AG04449 (cell line): Measurements from ENCODE around the gene TMCC3.

Experiments used
- CTCF ChIA-PET: fragments of 350-600 bp; formaldehyde crosslinking; extraction: SDS; loops from one replicate; lab custom pipeline; 2021; ENCODE audit warnings: antibody characterized with exemption; lab: Yijun Ruan, JAX
- POLR2A ChIA-PET: fragments of 400-600, 350-600 bp; formaldehyde crosslinking; extraction: SDS; loops from one replicate; lab custom pipeline; 2020; ENCODE audit warnings: antibody characterized with exemption, inconsistent platforms; lab: Yijun Ruan, JAX
- DNase-seq: peaks from one replicate; pipeline ENCODE4 v3.0.0-alpha.2; 2010; ENCODE audit warnings: low read depth, low spot score
- H3K4me3 ChIP-seq: 2 replicates; pipeline ENCODE4 v1.5.1; 2011; ENCODE audit warnings: low read depth, mild to moderate bottlenecking, control low read depth, low read length
- CTCF ChIP-seq: IDR thresholded peaks from one replicate; pipeline ENCODE4 v1.5.1; 2011; ENCODE audit warnings: mild to moderate bottlenecking, moderate library complexity, low read length, control low read depth, inconsistent platforms; ENCODE audit not compliant: insufficient read depth; ENCODE audit errors: missing control alignments

The TMCC3 gene

GRCh38 chr12:94536040-94536965, 114.1 kb downstream of the TMCC3 start:
- no peak overlapping the region for H3K4me3 ChIP-seq
- TF ChIP-seq CTCF = no peak
- no peak for DNase-seq
- CTCF ChIA-PET = interaction anchor here (1.0 to 3.1 kb wide), 4 partner anchors 217 to 402 kb away, joined by 3 to 26 read pairs (median 4); no protein-coding TSS in a partner anchor
- POLR2A ChIA-PET = no interaction called here

- ChIA-PET CTCF (interaction anchor here (1.0 to 3.1 kb wide), 4 partner anchors 11 to 401 kb away, joined by 3 to 30 read pairs (median 14); no protein-coding TSS in a partner anchor), POLR2A (no interaction called here)
- TF ChIP-seq CTCF = no peak
- no peak for DNase-seq
- H3K4me3 ChIP-seq = no peak overlapping the region
Measured at GRCh38 chr12:94535510-94535921, 114.8 kb downstream of the TMCC3 start.

GRCh38 chr12:94534774-94535509, 115.4 kb downstream of the TMCC3 start:
- H3K4me3 ChIP-seq = no peak overlapping the region
- CTCF ChIA-PET = interaction anchor here (0.7 to 3.1 kb wide), 8 partner anchors 10 to 406 kb away, joined by 3 to 30 read pairs (median 4); no protein-coding TSS in a partner anchor
- POLR2A ChIA-PET = no interaction called here
- TF ChIP-seq CTCF = no peak
- DNase-seq = no peak

GRCh38 chr12:94534278-94534677, 116.1 kb downstream of the TMCC3 start:
- TF ChIP-seq CTCF = no peak
- no peak for DNase-seq
- H3K4me3 ChIP-seq = no peak overlapping the region
- ChIA-PET POLR2A (no interaction called here), CTCF (interaction anchor here (0.7 to 3.1 kb wide), 7 partner anchors 10 to 405 kb away, joined by 3 to 30 read pairs (median 4); no protein-coding TSS in a partner anchor)

- POLR2A ChIA-PET = no interaction called here
- CTCF ChIA-PET = interaction anchor here (0.6 to 5.0 kb wide), 7 partner anchors 10 to 427 kb away, joined by 3 to 60 read pairs (median 4); no protein-coding TSS in a partner anchor
- peak; percentile 82 for TF ChIP-seq CTCF
Measured at GRCh38 chr12:94532490-94533422, 117.6 kb downstream of the TMCC3 start.

More at GRCh38 chr12:94532490-94533422, 117.6 kb downstream of the TMCC3 start:
- no peak overlapping the region for H3K4me3 ChIP-seq
- DNase-seq = no peak
